Right atrium auricular region (tissue), 2 donors: ENCODE measurements around the gene CTR9. TPM values are rescaled to one million over a fixed set of nuclear protein-coding genes. Genes with fewer than 3 reads are reported as not detected.

Experiments
- DNase-seq: peaks from one replicate; pipeline ENCODE4 v3.0.0-alpha.2; 2019; ENCODE audit warnings: low spot score
- H3K27ac ChIP-seq, 2 donors: fragments of 200-600 bp; sonication (generic); 1 replicate in 1 of 2; 2 replicates in 1 of 2; pipeline ENCODE4 v1.5.1; 2016 to 2019
- H3K27me3 ChIP-seq, 2 donors: fragments of 200-600 bp; sonication (generic); one replicate each; pipeline versions ENCODE4 v1.5.1 to v1.6.0; 2017 to 2019
- H3K36me3 ChIP-seq: fragments of 200-600 bp; sonication (generic); one replicate; pipeline ENCODE4 v1.5.1; 2016
- H3K4me1 ChIP-seq, 2 donors: fragments of 200-600 bp; sonication (generic); one replicate each; pipeline versions ENCODE4 v1.5.1 to v1.6.0; 2017 to 2019
- H3K4me3 ChIP-seq, 2 donors: fragments of 200-600 bp; sonication (generic); 1 replicate in 1 of 2; 2 replicates in 1 of 2; pipeline ENCODE4 v1.5.1; 2017 to 2019; ENCODE audit warnings: mild to moderate bottlenecking in 1 of 2, moderate library complexity in 1 of 2
- H3K9me3 ChIP-seq, 2 donors: fragments of 200-600 bp; sonication (generic); one replicate each; pipeline ENCODE4 v1.5.1; 2019
- total RNA-seq, 2 donors: library from RNA; depleted of rRNA; stranded (reverse); fragments of >200 nt; gene quantifications; one replicate each; pipeline ENCODE4 v1.1.0, GENCODE V29; 2016
- TF ChIP-seq, protein P1 (sequence below), 2 donors: fragments of 200-600 bp; sonication (generic); IDR thresholded peaks; one replicate each; pipeline ENCODE4 v1.5.1; 2019; ENCODE audit warnings: antibody characterized with exemption in 2 of 2

The CTR9 gene
- total RNA-seq, 2 donors from 2014 or later = 17.0 to 18.6 TPM

DNA sequence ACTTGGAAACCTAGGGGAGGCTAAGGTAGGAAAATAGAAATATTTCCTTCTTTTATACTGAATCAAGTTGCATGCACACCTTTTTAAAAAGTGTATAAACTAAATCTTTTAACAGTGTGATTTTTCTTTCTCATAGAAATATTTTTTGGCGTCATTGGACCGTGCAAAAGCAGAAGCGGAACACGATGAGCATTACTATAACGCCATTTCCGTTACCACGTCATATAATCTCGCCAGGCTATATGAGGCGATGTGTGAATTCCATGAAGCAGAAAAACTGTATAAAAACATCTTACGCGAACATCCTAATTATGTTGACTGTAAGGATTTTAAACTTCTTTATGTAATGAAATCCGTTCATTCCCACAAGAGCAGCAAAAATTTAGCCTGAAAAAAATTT is 13.4 kb downstream of the CTR9 start:
- Histone ChIP-seq H3K4me3 (no peak overlapping the region), H3K27me3 (no peaks in the 10 kb centered on the region), H3K36me3 (peaks cover 50% of the 10 kb centered on the region), H3K27ac (no peak overlapping the region), H3K4me1 (no peaks in the 10 kb centered on the region), H3K9me3 (no peaks in the 10 kb centered on the region)
- TF ChIP-seq, protein P1, sequence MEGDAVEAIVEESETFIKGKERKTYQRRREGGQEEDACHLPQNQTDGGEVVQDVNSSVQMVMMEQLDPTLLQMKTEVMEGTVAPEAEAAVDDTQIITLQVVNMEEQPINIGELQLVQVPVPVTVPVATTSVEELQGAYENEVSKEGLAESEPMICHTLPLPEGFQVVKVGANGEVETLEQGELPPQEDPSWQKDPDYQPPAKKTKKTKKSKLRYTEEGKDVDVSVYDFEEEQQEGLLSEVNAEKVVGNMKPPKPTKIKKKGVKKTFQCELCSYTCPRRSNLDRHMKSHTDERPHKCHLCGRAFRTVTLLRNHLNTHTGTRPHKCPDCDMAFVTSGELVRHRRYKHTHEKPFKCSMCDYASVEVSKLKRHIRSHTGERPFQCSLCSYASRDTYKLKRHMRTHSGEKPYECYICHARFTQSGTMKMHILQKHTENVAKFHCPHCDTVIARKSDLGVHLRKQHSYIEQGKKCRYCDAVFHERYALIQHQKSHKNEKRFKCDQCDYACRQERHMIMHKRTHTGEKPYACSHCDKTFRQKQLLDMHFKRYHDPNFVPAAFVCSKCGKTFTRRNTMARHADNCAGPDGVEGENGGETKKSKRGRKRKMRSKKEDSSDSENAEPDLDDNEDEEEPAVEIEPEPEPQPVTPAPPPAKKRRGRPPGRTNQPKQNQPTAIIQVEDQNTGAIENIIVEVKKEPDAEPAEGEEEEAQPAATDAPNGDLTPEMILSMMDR (IDR thresholded peaks at IDR 0.05) = no peak
- DNase-seq = no peak

DNA sequence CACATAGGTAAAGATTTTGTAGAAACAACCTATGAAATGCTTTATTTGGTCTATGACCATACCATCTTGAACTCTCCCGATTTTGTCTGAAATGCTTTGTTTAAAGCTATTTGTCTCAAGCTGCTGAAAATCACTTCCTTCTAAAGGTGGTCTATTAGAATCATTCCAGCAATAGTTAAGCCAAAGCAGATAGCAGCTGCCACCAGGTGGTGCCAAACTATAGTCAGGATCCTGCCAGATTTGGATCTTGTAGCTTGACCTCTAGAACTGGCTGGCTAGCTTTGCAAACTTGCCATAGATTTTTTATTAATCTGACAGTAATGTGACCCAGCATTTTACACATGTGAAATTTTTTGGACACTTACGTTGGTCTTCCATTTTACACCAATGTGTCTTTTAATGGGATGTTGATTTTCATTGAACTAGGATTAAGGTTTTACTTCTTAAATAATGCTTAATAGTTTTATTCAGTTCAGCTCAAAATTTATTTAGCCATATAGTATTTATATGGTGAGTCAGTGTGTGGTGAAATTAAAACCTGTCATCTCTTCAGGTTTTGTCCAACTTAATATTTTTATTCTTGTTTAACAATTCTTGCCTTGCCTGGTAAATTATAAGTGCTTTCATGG is 19.7 kb downstream of the CTR9 start:
- no peak for DNase-seq
- H3K27ac ChIP-seq = peak overlapping the region; percentile 9 to 59
- no peak overlapping the region for H3K4me3 ChIP-seq
- peaks cover 46% of the 10 kb centered on the region for H3K36me3 ChIP-seq
- TF ChIP-seq, protein P1 (IDR thresholded peaks at IDR 0.05) = peak; percentile 62 to 76
- no peaks in the 10 kb centered on the region for H3K9me3 ChIP-seq
- H3K4me1 ChIP-seq = peaks cover 0 to 7% of the 10 kb centered on the region in 2 donors
- H3K27me3 ChIP-seq = no peaks in the 10 kb centered on the region

DNA sequence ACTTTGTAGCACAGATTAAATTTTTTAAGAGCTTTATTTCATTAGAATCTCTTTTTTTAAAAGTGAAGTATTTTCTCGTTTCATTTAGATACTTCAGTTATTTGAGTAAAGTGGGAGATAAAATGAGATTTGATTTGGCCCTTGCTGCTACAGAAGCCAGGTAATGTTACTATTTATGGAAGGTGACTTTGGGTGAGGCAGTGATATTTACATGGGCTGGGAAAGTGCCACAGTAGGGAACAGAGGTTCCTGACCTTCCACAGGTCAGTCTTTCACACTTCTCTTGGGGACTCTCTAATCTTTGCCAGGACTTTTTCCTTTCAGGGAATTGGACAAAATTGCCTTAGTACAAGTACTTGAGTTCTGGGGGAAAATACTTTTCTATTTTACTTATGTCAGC is 20.4 kb downstream of the CTR9 start:
- no peak for DNase-seq
- peaks cover 53% of the 10 kb centered on the region for H3K36me3 ChIP-seq

DNA sequence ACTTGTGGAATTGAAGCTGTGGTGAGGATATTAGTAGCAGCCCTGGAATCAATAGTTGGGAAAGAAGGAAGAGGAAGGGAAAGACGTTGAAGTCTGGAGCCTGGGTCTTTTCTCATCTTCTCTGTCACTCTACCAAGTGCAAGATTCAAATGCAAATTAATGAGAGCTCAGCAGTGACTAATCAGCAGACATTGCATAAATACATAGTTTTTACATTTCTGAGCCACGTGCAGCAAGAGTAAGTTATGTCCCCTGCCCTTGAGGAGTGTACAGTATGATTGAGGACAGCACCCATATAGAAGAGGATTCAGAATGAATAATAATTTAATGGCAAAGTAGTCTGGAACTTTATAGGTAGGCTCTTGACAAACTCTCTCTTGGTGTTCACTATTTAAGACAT is 23.8 kb downstream of the CTR9 start:
- peaks cover 60% of the 10 kb centered on the region for H3K36me3 ChIP-seq

More for the DNA sequence above, 20.4 kb downstream of the CTR9 start:
- TF ChIP-seq, protein P1 (IDR thresholded peaks at IDR 0.05) = no peak
- Histone ChIP-seq H3K27me3 (no peaks in the 10 kb centered on the region), H3K4me1 (peaks cover 0 to 7% of the 10 kb centered on the region in 2 donors), H3K4me3 (no peak overlapping the region), H3K9me3 (no peaks in the 10 kb centered on the region), H3K27ac (peak overlapping the region; percentile 9 to 59)

DNA sequence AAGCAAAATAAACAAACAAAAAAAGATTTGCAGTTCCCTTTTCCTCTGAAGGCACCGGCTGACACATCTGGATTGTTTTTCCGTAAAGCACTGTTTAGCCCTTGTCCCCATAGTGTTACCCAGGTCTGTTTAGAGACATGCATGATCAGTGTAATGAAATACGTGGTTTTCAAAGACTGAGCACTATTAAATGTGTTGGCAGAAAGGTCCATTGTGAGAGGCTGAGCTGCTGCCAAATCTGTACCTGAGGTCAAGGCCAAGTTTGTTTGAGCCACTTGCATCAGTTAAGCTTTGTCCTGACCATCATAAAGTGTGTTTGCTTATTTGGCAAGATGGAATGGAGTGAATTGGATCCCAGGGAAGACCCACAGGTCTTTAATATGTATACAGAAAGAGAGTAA is 26.3 kb downstream of the CTR9 start:
- TF ChIP-seq, protein P1 (IDR thresholded peaks at IDR 0.05) = no peak
- Histone ChIP-seq H3K4me3 (no peak overlapping the region), H3K36me3 (peaks cover 52% of the 10 kb centered on the region), H3K4me1 (peaks cover 0 to 24% of the 10 kb centered on the region in 2 donors), H3K9me3 (no peaks in the 10 kb centered on the region), H3K27ac (peak overlapping the region; percentile 74 to 78), H3K27me3 (no peaks in the 10 kb centered on the region)
- DNase-seq = no peak

More for the DNA sequence above, 23.8 kb downstream of the CTR9 start:
- Histone ChIP-seq H3K27ac (no peak overlapping the region), H3K27me3 (no peaks in the 10 kb centered on the region), H3K9me3 (no peaks in the 10 kb centered on the region), H3K4me1 (peaks cover 0 to 31% of the 10 kb centered on the region in 2 donors), H3K4me3 (no peak overlapping the region)
- no peak for DNase-seq
- TF ChIP-seq, protein P1 (IDR thresholded peaks at IDR 0.05) = no peak

DNA sequence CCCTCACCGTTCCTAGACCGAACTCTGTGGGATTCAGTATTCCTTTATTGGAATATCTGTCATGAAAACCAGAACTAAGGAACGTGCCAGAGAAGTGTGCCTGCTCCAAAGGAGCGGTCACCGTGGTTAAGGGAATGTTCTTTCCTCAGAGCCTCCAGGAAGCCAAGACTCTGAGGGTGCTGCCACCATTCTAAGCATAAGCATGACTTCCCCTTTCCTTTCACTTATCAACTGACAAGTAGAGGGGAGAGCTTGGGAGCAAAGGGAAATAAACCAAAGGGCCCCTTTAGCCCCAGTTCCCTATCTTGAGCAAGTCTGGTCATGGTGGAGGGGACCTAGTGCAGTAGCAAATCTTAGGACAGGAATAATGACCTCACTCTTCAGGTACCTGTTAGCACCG is 26.8 kb downstream of the CTR9 start:
- H3K4me1 ChIP-seq = peaks cover 0 to 24% of the 10 kb centered on the region in 2 donors
- DNase-seq = no peak
- no peak overlapping the region for H3K4me3 ChIP-seq
- H3K9me3 ChIP-seq = no peaks in the 10 kb centered on the region
- H3K36me3 ChIP-seq = peaks cover 48% of the 10 kb centered on the region
- TF ChIP-seq, protein P1 (IDR thresholded peaks at IDR 0.05) = no peak
- H3K27me3 ChIP-seq = no peaks in the 10 kb centered on the region
- peak overlapping the region; percentile 74 to 78 for H3K27ac ChIP-seq
